HepG2 (cell line): ENCODE measurements around the gene DHRS12. TPM values are rescaled to one million over a fixed set of nuclear protein-coding genes. Genes with fewer than 3 reads are reported as not detected.

ENCODE experiments used
- ATAC-seq: fragments of 200-7000 bp; cut with Tn5 transposase; 3 replicates; pipeline ENCODE4 v1.9.1; 2020; ENCODE audit warnings: mild to moderate bottlenecking, moderate library complexity
- BruUV-seq: library from RNA; stranded (reverse); fragments of 400-500 nt; replicated peaks from 2 replicates; lab custom pipeline; 2021; lab: Mats Ljungman, UMichigan
- CTCF ChIA-PET: fragments of 300-600 bp; formaldehyde crosslinking; extraction: SDS; loops from one replicate; lab custom pipeline; 2021; ENCODE audit warnings: low total read pairs, inconsistent platforms, low intra/inter-chr PET ratio; lab: Yijun Ruan, JAX
- POLR2A ChIA-PET: fragments of 350-600 bp; sonication (Branson Sonifier 250); formaldehyde crosslinking; loops from one replicate; lab custom pipeline; 2020; ENCODE audit warnings: antibody characterized with exemption, inconsistent platforms; lab: Yijun Ruan, JAX
- DNase-seq: peaks from one replicate; pipeline ENCODE4 v3.0.0-alpha.2; 2015; ENCODE audit warnings: low spot score
- FAIRE-seq: peaks from 3 replicates; lab custom pipeline; 2011; peaks lifted over from hg19 to GRCh38; lab: Jason Lieb, UNC
- H2AFZ ChIP-seq: one replicate; pipeline ENCODE4 v1.6.1; 2011; ENCODE audit warnings: low read length, inconsistent platforms
- H3K27ac ChIP-seq: fragments of 300-600 bp; 3 replicates; pipeline ENCODE4 v1.8.0; 2011; ENCODE audit warnings: mixed run types, mild to moderate bottlenecking, mixed read lengths, low read length, inconsistent platforms; ENCODE audit not compliant: insufficient read depth; ENCODE audit errors: extremely low read length
- H3K27me3 ChIP-seq, 2 experiments: fragments of 200-600 bp in 1 of 2; 2 replicates in 1 of 2; 3 replicates in 1 of 2; pipeline versions ENCODE4 v1.6.0 to v1.8.0; 2011; ENCODE audit warnings: low read length in 2 of 2, mild to moderate bottlenecking in 2 of 2, moderate library complexity in 2 of 2, inconsistent platforms in 1 of 2; ENCODE audit not compliant: insufficient read depth in 2 of 2, control insufficient read depth in 1 of 2
- H3K36me3 ChIP-seq, 2 experiments: fragments of 200-600 bp in 1 of 2; replicated peaks in 1 of 2; 2 replicates in 1 of 2; 3 replicates in 1 of 2; pipeline versions ENCODE4 v1.5.1 to v1.8.0; 2011; ENCODE audit warnings: low read length in 2 of 2, inconsistent platforms in 1 of 2; ENCODE audit not compliant: insufficient read depth in 2 of 2, control insufficient read depth in 1 of 2
- H3K4me1 ChIP-seq: 2 replicates; pipeline ENCODE4 v1.5.1; 2012; ENCODE audit warnings: low read length, inconsistent platforms; ENCODE audit not compliant: insufficient read depth
- H3K4me2 ChIP-seq: 2 replicates; pipeline ENCODE4 v1.6.0; 2011; ENCODE audit warnings: low read depth, low read length, inconsistent platforms
- H3K4me3 ChIP-seq, 3 experiments: fragments of 200-600 bp in 1 of 3; sonication (generic), shearing (Covaris generic) in 1 of 3; replicated peaks in 1 of 3; 2 replicates each; pipeline ENCODE4 v1.5.1; 2011 to 2016; ENCODE audit warnings: low read length in 3 of 3, inconsistent platforms in 2 of 3, low read depth in 2 of 3, mild to moderate bottlenecking in 2 of 3, control low read depth in 1 of 3, mixed read lengths in 1 of 3; ENCODE audit not compliant: insufficient read depth in 1 of 3
- H3K79me2 ChIP-seq: one replicate; pipeline ENCODE4 v1.6.1; 2011; ENCODE audit warnings: low read length, inconsistent platforms; ENCODE audit not compliant: insufficient read depth
- H3K9ac ChIP-seq: 2 replicates; pipeline ENCODE4 v1.6.0; 2011; ENCODE audit warnings: mild to moderate bottlenecking, low read depth, low read length, inconsistent platforms; ENCODE audit not compliant: insufficient read depth
- H3K9me3 ChIP-seq: 2 replicates; pipeline ENCODE4 v1.5.1; 2012; ENCODE audit warnings: mild to moderate bottlenecking, low read length
- H4K20me1 ChIP-seq: 2 replicates; pipeline ENCODE4 v1.6.0; 2011; ENCODE audit warnings: inconsistent platforms, mild to moderate bottlenecking, low read length, moderate library complexity; ENCODE audit not compliant: insufficient read depth
- RFX1 ChIP-seq: fragments of 450-650 bp; IDR thresholded peaks from 2 replicates; pipeline ENCODE4 v1.6.1; 2017
- RFX3 ChIP-seq: IDR thresholded peaks from 2 replicates; pipeline ENCODE4 v1.6.1; 2016; ENCODE audit warnings: missing biosample characterization, missing genetic modification reagents
- ZNF251 ChIP-seq: sonication (generic); formaldehyde crosslinking; IDR thresholded peaks from 2 replicates; pipeline ENCODE4 v1.9.0; 2021; ENCODE audit warnings: mild to moderate bottlenecking, missing genetic modification reagents
- WGBS: methylation state at CpG from one replicate; pipeline ENCODE4 v1.1.6; 2017; ENCODE audit warnings: low lambda C conversion rate; 5-methylcytosine and 5-hydroxymethylcytosine counted together
- in situ Hi-C: cut with HindIII; loops from 2 replicates; pipeline ENCODE4 v1.10.0; 2017; ENCODE audit warnings: low pct_unique_long_range_greater_than_20kb; ENCODE audit not compliant: extremely low pct_ligation_motif_present
- intact Hi-C: fragments of 100-400 bp; cut with micrococcal nuclease; formaldehyde crosslinking; loops from one replicate; pipeline ENCODE4 v1.10.0; 2022; ENCODE audit not compliant: unreplicated experiment
- polyA plus RNA-seq, 8 experiments: library from polyadenylated mRNA; depleted of rRNA in 3 of 8; stranded (reverse) in 7 of 8; unstranded in 1 of 8; fragments of >200 nt; fragmentation: Illumina TruSeq in 4 of 8; extraction: Trizol in 4 of 8; gene quantifications; 2 replicates each; pipeline versions ENCODE4 v1.2.1 to v1.2.3, GENCODE V29; 2011 to 2016; ENCODE audit warnings: low read depth in 4 of 8, missing spikeins in 1 of 8, mixed read lengths in 1 of 8; ENCODE audit not compliant: insufficient read depth in 1 of 8
- total RNA-seq, 5 experiments: library from RNA; depleted of rRNA; stranded (reverse); fragments of >200 nt; fragmentation: Illumina TruSeq; extraction: Trizol; gene quantifications; 2 replicates each; pipeline ENCODE4 v1.2.3, GENCODE V29; 2016; ENCODE audit warnings: low read depth in 1 of 5
- TF ChIP-seq, protein P1 (sequence below): sonication (generic); formaldehyde crosslinking; IDR thresholded peaks from 2 replicates; pipeline ENCODE4 v1.4.0; 2020; ENCODE audit warnings: missing genetic modification reagents
- TF ChIP-seq, protein P2 (sequence below): sonication (generic); formaldehyde crosslinking; IDR thresholded peaks from 2 replicates; pipeline ENCODE4 v1.4.0; 2020; ENCODE audit warnings: missing genetic modification reagents

Gene DHRS12
- total and polyA plus RNA-seq, 2 of the 13 experiments (the other 11 are each of a cell fraction or from before 2014, with no cell fraction given) = 7.2 to 8.4 TPM

GRCh38 chr13:51806566-51806965, 2.6 kb upstream of the DHRS12 start:
- FAIRE-seq (no peak), DNase-seq (no peak), ATAC-seq (no peak)
- Histone ChIP-seq H3K9ac (no peak overlapping the region), H3K79me2 (no peaks in the 10 kb centered on the region), H3K4me1 (peaks cover 34% of the 10 kb centered on the region), H4K20me1 (no peaks in the 10 kb centered on the region), H3K27ac (no peak overlapping the region), H3K4me3 (no peak overlapping the region), H3K36me3 (no peaks in the 10 kb centered on the region), H3K9me3 (no peaks in the 10 kb centered on the region), H3K4me2 (no peak overlapping the region), H2AFZ (no peak overlapping the region), H3K27me3 (no peaks in the 10 kb centered on the region)
- ChIA-PET CTCF (no interaction called here), POLR2A (no interaction called here)
- 72% methylated on average over 2 of the region's 2 CpGs for WGBS
- BruUV-seq = no TSS peak
- intact Hi-C loops = loop anchor here (1.0 kb wide), 1 partner anchor 26 kb away; no protein-coding TSS in a partner anchor
- in situ Hi-C loops = no loop called here
- TF ChIP-seq, protein P1, sequence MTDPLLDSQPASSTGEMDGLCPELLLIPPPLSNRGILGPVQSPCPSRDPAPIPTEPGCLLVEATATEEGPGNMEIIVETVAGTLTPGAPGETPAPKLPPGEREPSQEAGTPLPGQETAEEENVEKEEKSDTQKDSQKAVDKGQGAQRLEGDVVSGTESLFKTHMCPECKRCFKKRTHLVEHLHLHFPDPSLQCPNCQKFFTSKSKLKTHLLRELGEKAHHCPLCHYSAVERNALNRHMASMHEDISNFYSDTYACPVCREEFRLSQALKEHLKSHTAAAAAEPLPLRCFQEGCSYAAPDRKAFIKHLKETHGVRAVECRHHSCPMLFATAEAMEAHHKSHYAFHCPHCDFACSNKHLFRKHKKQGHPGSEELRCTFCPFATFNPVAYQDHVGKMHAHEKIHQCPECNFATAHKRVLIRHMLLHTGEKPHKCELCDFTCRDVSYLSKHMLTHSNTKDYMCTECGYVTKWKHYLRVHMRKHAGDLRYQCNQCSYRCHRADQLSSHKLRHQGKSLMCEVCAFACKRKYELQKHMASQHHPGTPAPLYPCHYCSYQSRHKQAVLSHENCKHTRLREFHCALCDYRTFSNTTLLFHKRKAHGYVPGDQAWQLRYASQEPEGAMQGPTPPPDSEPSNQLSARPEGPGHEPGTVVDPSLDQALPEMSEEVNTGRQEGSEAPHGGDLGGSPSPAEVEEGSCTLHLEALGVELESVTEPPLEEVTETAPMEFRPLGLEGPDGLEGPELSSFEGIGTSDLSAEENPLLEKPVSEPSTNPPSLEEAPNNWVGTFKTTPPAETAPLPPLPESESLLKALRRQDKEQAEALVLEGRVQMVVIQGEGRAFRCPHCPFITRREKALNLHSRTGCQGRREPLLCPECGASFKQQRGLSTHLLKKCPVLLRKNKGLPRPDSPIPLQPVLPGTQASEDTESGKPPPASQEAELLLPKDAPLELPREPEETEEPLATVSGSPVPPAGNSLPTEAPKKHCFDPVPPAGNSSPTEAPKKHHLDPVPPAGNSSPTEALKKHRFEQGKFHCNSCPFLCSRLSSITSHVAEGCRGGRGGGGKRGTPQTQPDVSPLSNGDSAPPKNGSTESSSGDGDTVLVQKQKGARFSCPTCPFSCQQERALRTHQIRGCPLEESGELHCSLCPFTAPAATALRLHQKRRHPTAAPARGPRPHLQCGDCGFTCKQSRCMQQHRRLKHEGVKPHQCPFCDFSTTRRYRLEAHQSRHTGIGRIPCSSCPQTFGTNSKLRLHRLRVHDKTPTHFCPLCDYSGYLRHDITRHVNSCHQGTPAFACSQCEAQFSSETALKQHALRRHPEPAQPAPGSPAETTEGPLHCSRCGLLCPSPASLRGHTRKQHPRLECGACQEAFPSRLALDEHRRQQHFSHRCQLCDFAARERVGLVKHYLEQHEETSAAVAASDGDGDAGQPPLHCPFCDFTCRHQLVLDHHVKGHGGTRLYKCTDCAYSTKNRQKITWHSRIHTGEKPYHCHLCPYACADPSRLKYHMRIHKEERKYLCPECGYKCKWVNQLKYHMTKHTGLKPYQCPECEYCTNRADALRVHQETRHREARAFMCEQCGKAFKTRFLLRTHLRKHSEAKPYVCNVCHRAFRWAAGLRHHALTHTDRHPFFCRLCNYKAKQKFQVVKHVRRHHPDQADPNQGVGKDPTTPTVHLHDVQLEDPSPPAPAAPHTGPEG (CRISPR knock-in tag) = no peak
- TF ChIP-seq RFX3 (CRISPR knock-in tag) (peak; percentile 73), RFX1 (peak; percentile 64), ZNF251 (no peak)
- TF ChIP-seq, protein P2, sequence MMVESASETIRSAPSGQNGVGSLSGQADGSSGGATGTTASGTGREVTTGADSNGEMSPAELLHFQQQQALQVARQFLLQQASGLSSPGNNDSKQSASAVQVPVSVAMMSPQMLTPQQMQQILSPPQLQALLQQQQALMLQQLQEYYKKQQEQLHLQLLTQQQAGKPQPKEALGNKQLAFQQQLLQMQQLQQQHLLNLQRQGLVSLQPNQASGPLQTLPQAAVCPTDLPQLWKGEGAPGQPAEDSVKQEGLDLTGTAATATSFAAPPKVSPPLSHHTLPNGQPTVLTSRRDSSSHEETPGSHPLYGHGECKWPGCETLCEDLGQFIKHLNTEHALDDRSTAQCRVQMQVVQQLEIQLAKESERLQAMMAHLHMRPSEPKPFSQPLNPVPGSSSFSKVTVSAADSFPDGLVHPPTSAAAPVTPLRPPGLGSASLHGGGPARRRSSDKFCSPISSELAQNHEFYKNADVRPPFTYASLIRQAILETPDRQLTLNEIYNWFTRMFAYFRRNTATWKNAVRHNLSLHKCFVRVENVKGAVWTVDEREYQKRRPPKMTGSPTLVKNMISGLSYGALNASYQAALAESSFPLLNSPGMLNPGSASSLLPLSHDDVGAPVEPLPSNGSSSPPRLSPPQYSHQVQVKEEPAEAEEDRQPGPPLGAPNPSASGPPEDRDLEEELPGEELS (CRISPR knock-in tag) = no peak
